ENCODE results near the gene RNF41.

The RNF41 gene

DNA sequence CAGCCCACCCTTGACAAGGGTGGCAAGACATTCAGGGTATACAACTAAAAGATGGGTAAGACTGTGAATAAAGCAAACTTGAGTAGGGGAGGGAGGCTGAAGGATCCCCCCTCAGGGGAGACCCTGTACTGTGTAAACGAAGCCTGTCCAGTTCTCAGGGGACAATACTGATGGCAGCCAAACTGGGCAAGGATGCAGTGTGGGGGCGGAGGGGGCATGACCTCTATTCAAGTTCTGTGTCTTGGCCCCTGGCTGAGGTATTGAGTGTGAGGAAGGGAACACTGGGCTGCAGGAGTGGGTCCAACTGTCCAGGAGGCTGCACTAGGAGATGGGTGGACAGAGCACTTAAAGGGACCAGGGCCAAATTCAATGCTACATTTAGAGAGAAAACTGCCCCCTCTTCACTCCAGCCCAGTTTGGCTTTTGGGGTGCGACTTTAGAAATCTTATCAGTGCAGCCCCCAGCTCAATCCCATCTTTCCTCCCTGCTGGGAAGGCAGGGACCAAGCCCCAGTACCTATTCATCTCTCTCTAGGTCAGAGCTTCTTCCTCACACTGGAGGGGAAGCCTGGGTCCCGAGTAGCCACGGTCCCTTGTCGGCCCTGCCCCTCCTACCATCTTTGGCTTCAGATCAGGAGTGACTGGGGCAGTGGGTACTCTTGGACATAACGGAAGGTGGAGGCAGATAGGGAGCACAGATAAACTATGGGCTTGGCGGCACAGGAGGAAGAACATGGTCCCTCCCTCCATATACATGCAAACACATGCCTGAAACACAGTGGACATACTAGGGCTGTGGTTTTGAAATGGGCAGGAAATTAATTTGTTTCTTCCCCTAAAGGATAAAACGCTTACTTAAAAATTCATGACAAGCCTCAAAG, 19.9 kb upstream of the RNF41 start:
- Histone ChIP-seq H3K27me3 (replicated peaks; ENCODE audit: control insufficient read depth, insufficient read depth, low read length) (no peaks in the 10 kb centered on the region), H3K4me3 (replicated peaks; ENCODE audit: low read depth, low read length) (no peak overlapping the region), H3K36me3 (ENCODE audit: control insufficient read depth, insufficient read depth, low read length) (peaks cover 22% of the 10 kb centered on the region)
- TF ChIP-seq, protein P1, sequence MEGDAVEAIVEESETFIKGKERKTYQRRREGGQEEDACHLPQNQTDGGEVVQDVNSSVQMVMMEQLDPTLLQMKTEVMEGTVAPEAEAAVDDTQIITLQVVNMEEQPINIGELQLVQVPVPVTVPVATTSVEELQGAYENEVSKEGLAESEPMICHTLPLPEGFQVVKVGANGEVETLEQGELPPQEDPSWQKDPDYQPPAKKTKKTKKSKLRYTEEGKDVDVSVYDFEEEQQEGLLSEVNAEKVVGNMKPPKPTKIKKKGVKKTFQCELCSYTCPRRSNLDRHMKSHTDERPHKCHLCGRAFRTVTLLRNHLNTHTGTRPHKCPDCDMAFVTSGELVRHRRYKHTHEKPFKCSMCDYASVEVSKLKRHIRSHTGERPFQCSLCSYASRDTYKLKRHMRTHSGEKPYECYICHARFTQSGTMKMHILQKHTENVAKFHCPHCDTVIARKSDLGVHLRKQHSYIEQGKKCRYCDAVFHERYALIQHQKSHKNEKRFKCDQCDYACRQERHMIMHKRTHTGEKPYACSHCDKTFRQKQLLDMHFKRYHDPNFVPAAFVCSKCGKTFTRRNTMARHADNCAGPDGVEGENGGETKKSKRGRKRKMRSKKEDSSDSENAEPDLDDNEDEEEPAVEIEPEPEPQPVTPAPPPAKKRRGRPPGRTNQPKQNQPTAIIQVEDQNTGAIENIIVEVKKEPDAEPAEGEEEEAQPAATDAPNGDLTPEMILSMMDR (IDR thresholded peaks at IDR 0.05; ENCODE audit: insufficient read depth, low read length, poor library complexity, severe bottlenecking), result no peak
- no peak for DNase-seq (ENCODE audit: extremely low read depth, insufficient read length)

DNA sequence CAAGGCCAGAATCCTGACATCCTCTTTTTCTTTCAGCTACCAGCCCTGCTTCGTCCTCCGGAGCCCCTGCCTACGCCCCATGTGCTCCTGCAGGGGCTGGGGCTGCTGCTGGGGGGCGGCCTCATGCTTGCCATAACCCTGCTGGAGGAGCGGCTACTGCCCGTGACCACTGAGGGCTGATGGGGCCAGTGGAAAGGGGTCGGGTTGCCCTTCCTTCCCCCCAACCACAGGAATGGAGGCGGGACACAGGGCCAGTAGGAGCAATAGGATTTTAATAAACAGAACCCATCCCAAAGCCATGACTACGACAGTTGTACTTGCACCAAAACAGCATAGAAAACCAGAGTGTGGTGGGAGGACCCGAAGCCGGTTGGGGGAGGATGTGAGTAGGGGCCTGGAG, 15.8 kb upstream of the RNF41 start:
- TF ChIP-seq, protein P1 (IDR thresholded peaks at IDR 0.05; ENCODE audit: insufficient read depth, low read length, poor library complexity, severe bottlenecking), result no peak
- H3K27me3 ChIP-seq (replicated peaks; ENCODE audit: control insufficient read depth, insufficient read depth, low read length), result no peaks in the 10 kb centered on the region
- no peak overlapping the region for H3K4me3 ChIP-seq (replicated peaks; ENCODE audit: low read depth, low read length)
- H3K36me3 ChIP-seq (ENCODE audit: control insufficient read depth, insufficient read depth, low read length), result no peaks in the 10 kb centered on the region; the same call in none of the 2 replicates
- DNase-seq (ENCODE audit: extremely low read depth, insufficient read length), result no peak

DNA sequence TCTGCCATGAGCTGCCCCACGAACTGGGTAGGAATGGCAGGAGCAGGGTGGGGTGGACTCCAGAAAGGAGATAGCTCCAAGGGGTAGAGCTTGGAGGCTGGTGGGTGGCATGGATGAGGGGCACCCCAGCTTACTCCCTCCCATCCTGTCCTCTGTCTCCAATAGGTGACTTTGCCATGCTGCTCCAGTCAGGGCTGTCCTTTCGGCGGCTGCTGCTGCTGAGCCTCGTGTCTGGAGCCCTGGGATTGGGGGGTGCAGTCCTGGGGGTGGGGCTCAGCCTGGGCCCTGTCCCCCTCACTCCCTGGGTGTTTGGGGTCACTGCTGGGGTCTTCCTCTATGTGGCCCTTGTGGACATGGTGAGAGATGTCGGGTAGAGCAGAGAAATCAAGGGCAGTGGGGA, 15.3 kb upstream of the RNF41 start:
- DNase-seq (ENCODE audit: extremely low read depth, insufficient read length), result no peak
- H3K4me3 ChIP-seq (replicated peaks; ENCODE audit: low read depth, low read length), result no peak overlapping the region

DNA sequence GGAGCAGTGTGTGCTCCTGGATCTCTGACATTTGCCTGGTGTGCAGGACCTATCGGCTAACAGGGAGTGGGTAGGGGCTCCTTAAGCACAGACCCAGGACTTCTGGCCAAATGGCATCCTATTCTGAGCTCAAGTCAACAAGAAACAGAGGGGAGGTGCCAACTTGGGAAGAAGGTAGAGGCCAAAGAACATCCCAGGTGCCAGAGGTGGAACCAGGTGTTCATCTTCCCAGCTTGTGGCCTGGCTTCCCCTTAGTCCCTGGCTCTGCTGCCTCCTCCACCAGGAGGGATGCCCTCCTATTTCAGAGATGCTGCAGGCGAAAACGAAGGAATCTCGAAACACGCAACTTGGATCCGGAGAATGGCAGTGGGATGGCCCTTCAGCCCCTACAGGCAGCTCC, 14.4 kb upstream of the RNF41 start:
- no peak overlapping the region for H3K4me3 ChIP-seq (replicated peaks; ENCODE audit: low read depth, low read length)
- TF ChIP-seq, protein P1 (IDR thresholded peaks at IDR 0.05; ENCODE audit: insufficient read depth, low read length, poor library complexity, severe bottlenecking), result no peak
- no peaks in the 10 kb centered on the region for H3K27me3 ChIP-seq (replicated peaks; ENCODE audit: control insufficient read depth, insufficient read depth, low read length)
- no peaks in the 10 kb centered on the region; the same call in 1 of the 2 replicates for H3K36me3 ChIP-seq (ENCODE audit: control insufficient read depth, insufficient read depth, low read length)
- DNase-seq (ENCODE audit: extremely low read depth, insufficient read length), result no peak

More for the DNA sequence above, 15.3 kb upstream of the RNF41 start:
- TF ChIP-seq, protein P1 (IDR thresholded peaks at IDR 0.05; ENCODE audit: insufficient read depth, low read length, poor library complexity, severe bottlenecking), result no peak
- Histone ChIP-seq H3K27me3 (replicated peaks; ENCODE audit: control insufficient read depth, insufficient read depth, low read length) (no peaks in the 10 kb centered on the region), H3K36me3 (ENCODE audit: control insufficient read depth, insufficient read depth, low read length) (no peaks in the 10 kb centered on the region; the same call in 1 of the 2 replicates)

DNA sequence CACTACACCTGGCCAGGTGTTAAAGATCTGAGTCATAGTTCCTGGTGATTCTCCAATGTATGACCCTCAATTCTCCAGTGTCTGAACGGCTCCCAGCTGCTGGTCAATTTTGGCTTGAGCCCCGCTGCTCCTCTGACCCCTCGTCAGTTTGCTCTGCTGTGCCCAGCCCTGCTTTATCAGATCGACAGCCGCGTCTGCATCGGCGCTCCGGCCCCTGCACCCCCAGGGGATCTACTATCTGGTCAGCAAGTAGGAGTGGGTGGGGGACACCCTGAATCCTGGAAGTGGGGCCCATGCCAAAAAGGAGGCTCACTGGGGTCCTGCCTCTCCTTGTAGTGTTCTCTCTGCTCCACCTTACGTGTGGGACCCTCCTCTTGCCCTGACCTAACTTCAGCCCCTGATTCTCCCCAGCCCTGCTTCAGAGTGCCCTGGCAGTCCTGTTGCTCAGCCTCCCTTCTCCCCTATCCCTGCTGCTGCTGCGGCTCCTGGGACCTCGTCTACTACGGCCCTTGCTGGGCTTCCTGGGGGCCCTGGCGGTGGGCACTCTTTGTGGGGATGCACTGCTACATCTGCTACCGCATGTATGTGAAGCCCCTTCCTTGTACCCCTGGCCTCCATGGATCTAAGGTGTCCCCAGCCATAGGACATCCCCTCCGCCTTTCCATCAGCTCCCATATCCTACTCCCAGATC, 13.2 kb upstream of the RNF41 start:
- TF ChIP-seq, protein P1 (IDR thresholded peaks at IDR 0.05; ENCODE audit: insufficient read depth, low read length, poor library complexity, severe bottlenecking), result no peak
- H3K27me3 ChIP-seq (replicated peaks; ENCODE audit: control insufficient read depth, insufficient read depth, low read length), result no peaks in the 10 kb centered on the region
- no peak for DNase-seq (ENCODE audit: extremely low read depth, insufficient read length)
- no peak overlapping the region for H3K4me3 ChIP-seq (replicated peaks; ENCODE audit: low read depth, low read length)
- no peaks in the 10 kb centered on the region; the same call in 1 of the 2 replicates for H3K36me3 ChIP-seq (ENCODE audit: control insufficient read depth, insufficient read depth, low read length)
